Non-pigmented ciliary epithelial cell (primary cell): ENCODE data around the gene RELL2.
"Not testable (repeated sequence)": the region's sequence is repeated elsewhere in the genome, so short reads cannot be mapped to it uniquely, and the experiment has no call there.

Experiments used
- DNase-seq: peaks from one replicate; pipeline ENCODE4 v3.0.0-alpha.2; 2010; ENCODE audit warnings: low read depth

Gene RELL2, protein sequence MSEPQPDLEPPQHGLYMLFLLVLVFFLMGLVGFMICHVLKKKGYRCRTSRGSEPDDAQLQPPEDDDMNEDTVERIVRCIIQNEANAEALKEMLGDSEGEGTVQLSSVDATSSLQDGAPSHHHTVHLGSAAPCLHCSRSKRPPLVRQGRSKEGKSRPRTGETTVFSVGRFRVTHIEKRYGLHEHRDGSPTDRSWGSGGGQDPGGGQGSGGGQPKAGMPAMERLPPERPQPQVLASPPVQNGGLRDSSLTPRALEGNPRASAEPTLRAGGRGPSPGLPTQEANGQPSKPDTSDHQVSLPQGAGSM

GRCh38 chr5:141636413-141637122, at the start of gene RELL2, which contains the start of gene HDAC3:
Gene RELL2 (plus strand): TSS chr5:141636997. CDS start chr5:141638226, 1,229 bp downstream.
Gene HDAC3 (minus strand): TSS chr5:141636849. CDS start chr5:141636790, 59 bp downstream.
- DNase-seq = peak; percentile 50

GRCh38 chr5:141590127-141590526, 46.7 kb upstream of the RELL2 start:
- DNase-seq = no peak

GRCh38 chr5:141596867-141597266, 39.9 kb upstream of the RELL2 start:
- no peak for DNase-seq

DNA sequence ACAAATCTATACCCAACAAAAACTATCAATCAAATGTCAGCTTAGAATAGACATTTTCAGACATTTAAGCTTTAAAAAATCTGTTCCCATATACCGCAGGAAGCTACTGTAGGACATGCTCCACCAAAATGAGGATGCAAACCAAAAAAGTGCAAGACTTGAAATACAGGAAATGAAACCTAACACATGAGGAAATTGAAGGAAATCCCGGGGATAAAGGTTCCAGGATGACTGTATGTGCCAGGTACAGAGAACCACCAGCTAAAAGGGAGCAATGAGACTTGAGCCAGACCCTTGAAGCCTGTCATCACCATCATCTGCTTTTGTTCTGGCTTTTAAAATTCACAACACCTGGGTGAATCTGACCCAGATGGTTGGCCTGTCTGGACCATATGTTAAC, 39.4 kb upstream of the RELL2 start:
- DNase-seq = no peak

GRCh38 chr5:141597814-141598213, 39.0 kb upstream of the RELL2 start:
- no peak for DNase-seq

DNA sequence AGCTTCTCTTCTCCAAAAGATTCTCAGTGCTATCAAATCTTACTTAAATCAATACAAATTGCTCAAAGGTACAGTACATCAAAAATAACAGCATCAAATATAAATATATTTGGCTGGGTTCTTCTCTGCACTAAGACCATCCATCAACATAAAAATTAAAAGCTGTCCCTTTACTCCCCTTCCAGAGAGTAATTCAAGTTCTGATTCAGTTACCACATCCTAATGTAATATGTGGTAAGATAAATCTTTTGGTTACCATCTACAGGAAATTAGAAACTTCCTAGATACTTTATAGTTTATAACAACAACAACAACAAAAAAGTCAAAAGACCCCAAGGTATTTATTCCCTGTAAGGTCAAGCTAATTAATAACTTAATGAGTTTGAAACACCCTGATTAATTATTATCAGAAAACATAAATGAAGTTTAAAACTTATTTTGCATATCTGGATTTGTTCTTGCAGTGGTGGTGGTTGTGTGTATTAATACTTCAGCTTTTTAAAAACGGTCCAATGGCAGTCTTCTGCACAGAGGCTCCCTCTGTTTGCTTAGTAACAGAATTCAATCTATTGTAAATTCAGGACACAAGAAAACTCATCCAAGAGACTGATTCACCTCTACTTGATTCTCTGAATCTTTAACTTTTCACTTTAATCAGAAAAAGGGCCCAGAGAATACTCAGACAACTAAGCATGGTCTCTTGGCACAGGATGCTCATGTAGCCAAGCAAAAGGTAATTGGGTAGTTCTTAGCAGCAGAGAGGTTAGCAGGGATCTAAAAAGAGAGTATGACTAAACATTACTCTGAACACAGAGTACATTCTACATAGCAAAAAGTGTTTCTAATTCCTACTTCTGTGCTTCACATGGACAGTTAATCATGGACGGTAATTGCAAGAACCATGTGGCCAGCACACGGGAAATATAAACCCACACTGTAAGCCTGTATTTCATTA, 38.1 kb upstream of the RELL2 start:
- DNase-seq = no peak

DNA sequence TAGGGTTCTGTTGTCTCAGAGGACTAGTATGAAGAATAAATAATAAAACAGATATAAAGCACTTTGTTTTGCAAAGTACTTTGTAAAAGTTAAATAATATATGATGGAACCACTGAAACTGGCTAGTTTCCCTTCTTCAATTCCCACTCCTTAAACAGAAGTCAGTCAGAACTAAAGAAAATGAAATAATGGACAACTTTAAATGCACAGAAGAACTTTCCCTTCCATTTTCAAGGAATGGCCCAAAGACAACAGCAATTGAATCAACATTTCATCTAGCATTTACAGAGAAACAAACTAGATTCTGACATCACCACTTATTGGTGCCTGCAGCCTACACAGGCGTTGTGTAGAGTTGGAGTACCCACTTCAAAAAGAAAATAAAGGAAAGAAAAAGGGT, 34.2 kb upstream of the RELL2 start:
- DNase-seq = no peak

GRCh38 chr5:141603923-141604717, 32.7 kb upstream of the RELL2 start:
- DNase-seq = peak; percentile 68

DNA sequence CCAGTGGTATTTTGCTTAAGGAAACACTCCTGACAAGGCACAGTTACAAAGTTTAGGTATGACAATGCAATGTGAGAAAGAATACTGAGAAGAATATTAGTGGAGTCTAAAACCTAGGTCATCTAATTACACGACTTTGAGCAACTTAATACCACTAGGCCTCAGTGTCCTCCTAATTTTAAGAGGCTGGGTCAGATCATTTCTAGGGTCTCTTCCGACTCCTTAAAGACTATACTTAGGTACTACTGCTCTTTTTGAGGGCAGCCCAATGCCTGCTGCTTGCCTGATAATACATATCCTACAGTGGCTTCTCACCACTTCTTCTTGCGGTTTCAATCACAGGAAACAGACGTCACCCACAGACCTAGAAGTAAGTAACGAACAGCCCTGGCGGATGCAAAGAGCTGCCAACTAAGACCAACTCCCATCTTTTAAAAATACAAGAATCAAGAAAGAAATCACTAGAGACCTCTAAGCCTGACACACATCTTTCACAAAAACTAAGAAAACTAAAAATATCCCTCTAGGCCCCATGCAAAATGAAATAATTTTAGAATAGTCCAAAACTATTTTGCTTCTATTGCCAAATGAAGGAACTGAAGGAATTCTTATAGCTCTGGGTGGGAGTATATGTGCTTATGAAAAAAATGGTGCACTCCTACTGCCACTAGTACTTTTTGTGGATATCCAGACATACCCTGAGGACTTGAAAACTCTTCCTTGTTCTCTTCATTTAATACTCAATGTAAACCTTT, 31.1 kb upstream of the RELL2 start:
- DNase-seq = no peak

GRCh38 chr5:141608046-141608445, 28.8 kb upstream of the RELL2 start:
- no peak for DNase-seq

- DNase-seq = no peak
These were observed 28.2 kb upstream of the RELL2 start for GRCh38 chr5:141608557-141608956.

- no peak for DNase-seq
These were observed 27.8 kb upstream of the RELL2 start for GRCh38 chr5:141609044-141609443.

GRCh38 chr5:141609921-141610320, 26.9 kb upstream of the RELL2 start:
- not testable (repeated sequence) for DNase-seq

GRCh38 chr5:141611289-141611688, 25.5 kb upstream of the RELL2 start:
- no peak for DNase-seq

GRCh38 chr5:141613344-141613743, 23.5 kb upstream of the RELL2 start:
- no peak for DNase-seq

GRCh38 chr5:141615991-141616720, 20.6 kb upstream of the RELL2 start:
- DNase-seq = no peak

GRCh38 chr5:141617128-141617527, 19.7 kb upstream of the RELL2 start:
- no peak for DNase-seq

DNA sequence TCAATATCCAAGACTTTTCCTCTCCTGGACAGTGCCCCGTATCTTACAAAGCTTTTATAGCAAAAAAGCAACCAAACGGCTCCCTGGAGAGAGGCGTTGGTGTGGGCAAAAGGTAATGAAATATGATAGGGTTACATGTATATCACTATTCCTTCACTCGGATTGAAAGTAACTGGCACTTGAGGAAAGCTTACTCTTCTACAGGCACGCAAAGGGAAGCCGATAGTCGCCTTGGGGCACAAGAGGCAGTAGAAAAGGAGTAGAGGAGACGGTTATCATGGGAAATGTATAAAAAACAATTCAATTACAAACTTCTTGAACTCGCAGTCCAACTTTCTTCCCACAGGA, 19.1 kb upstream of the RELL2 start:
- DNase-seq = no peak

DNA sequence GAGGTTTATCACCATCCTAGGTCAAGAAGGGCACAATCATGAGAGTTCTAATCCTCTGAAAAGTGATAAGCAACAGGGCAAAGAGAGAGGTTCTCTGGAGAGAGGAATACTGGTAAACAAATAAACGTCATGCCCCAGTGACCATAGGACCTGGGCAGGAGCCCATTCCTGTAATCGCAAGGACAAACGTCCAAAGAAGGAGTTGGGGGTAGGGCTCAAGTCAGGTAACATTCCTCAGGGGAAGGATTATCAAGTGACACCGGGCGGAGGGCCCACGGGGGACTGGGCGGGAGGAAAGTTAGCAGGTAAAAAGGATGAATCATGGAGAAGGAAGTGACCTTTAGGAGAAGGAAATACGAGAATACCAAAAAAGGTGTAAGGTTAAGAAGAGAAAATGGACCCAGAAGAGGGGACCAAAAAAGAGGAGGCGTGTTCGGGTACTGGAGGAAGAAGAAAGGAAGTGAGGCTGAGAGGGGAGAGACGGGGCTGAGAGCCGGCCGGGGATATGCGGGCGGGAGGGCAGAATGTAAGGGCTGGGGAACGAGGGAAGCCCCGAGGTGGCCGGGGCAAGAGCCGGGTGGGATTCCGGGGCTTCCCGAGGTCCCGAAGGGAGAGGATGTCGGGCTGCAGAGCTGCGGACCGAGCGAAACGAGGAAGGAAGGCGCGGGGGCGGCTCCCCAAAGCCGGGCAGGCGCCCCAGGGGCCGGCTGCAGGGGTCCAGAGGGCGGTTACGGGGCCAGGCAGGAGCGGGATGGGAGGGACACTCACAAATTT, 18.6 kb upstream of the RELL2 start:
- DNase-seq = no peak
